Colonic mucosa (tissue), 4 donors: ENCODE measurements around the gene RIIAD1. TPM values are rescaled to one million over a fixed set of nuclear protein-coding genes. Genes with fewer than 3 reads are reported as not detected.

Experiments used
- DNase-seq: peaks from one replicate; pipeline ENCODE4 v3.0.0-alpha.2; 2020
- H3K27ac ChIP-seq: fragments of 200-600 bp; one replicate; pipeline ENCODE4 v1.8.0; 2021
- H3K27me3 ChIP-seq: fragments of 200-600 bp; one replicate; pipeline ENCODE4 v1.8.0; 2021
- H3K36me3 ChIP-seq: fragments of 200-600 bp; one replicate; pipeline ENCODE4 v1.8.0; 2021
- H3K4me1 ChIP-seq: fragments of 200-600 bp; one replicate; pipeline ENCODE4 v1.8.0; 2021; ENCODE audit warnings: mild to moderate bottlenecking
- H3K4me3 ChIP-seq: fragments of 200-600 bp; one replicate; pipeline ENCODE4 v1.8.0; 2021
- H3K9ac ChIP-seq, 2 donors: one replicate each; pipeline ENCODE4 v1.7.0; 2013; ENCODE audit warnings: control low read depth in 2 of 2, low read depth in 2 of 2, low read length in 2 of 2
- H3K9me3 ChIP-seq: fragments of 200-600 bp; one replicate; pipeline ENCODE4 v1.8.0; 2021
- CTCF ChIP-seq: fragments of 200-600 bp; IDR thresholded peaks from one replicate; pipeline ENCODE4 v1.8.0; 2022; ENCODE audit warnings: antibody characterized with exemption, mild to moderate bottlenecking
- intact Hi-C: fragments of 100-400 bp; cut with DNase I; formaldehyde crosslinking; loops from one replicate; pipeline ENCODE4 v1.14.1; 2022
- total RNA-seq, 2 donors: library from RNA; stranded (reverse); fragmentation: NEBNext Ultra II Directional in 1 of 2; extraction: Animal tissue kit (Norgen Biotek cat#: 25700) in 1 of 2; gene quantifications; one replicate each; pipeline ENCODE4 v1.2.1, GENCODE V29; 2021
- donor health status: healthy.
- donor health status: DM: no; HTN: no; CAD: no.
- donor health status: DM: no; HTN: no; CAD: no.

RIIAD1 gene
- total RNA-seq, 2 donors from 2014 or later = 0.91 TPM; not detected in 1

- H3K27me3 ChIP-seq = no peaks in the 10 kb centered on the region
- no peak for DNase-seq
- no peak overlapping the region for H3K4me3 ChIP-seq
- H3K36me3 ChIP-seq = no peaks in the 10 kb centered on the region
- H3K27ac ChIP-seq = no peak overlapping the region
- no peaks in the 10 kb centered on the region for H3K9me3 ChIP-seq
- H3K9ac ChIP-seq = no peak overlapping the region
- TF ChIP-seq CTCF = no peak
- intact Hi-C loops = no loop called here
- H3K4me1 ChIP-seq = peaks cover 6% of the 10 kb centered on the region
Observed at GRCh38 chr1:151715726-151716404, 5.5 kb upstream of the RIIAD1 start.

- peaks cover 11% of the 10 kb centered on the region for H3K4me1 ChIP-seq
- intact Hi-C loops = no loop called here
- no peaks in the 10 kb centered on the region for H3K9me3 ChIP-seq
- H3K27ac ChIP-seq = no peak overlapping the region
- H3K27me3 ChIP-seq = no peaks in the 10 kb centered on the region
- no peak overlapping the region for H3K4me3 ChIP-seq
- no peak overlapping the region for H3K9ac ChIP-seq
- TF ChIP-seq CTCF = no peak
- no peaks in the 10 kb centered on the region for H3K36me3 ChIP-seq
- DNase-seq = no peak
Observed at GRCh38 chr1:151716405-151716762, 4.9 kb upstream of the RIIAD1 start.

DNA sequence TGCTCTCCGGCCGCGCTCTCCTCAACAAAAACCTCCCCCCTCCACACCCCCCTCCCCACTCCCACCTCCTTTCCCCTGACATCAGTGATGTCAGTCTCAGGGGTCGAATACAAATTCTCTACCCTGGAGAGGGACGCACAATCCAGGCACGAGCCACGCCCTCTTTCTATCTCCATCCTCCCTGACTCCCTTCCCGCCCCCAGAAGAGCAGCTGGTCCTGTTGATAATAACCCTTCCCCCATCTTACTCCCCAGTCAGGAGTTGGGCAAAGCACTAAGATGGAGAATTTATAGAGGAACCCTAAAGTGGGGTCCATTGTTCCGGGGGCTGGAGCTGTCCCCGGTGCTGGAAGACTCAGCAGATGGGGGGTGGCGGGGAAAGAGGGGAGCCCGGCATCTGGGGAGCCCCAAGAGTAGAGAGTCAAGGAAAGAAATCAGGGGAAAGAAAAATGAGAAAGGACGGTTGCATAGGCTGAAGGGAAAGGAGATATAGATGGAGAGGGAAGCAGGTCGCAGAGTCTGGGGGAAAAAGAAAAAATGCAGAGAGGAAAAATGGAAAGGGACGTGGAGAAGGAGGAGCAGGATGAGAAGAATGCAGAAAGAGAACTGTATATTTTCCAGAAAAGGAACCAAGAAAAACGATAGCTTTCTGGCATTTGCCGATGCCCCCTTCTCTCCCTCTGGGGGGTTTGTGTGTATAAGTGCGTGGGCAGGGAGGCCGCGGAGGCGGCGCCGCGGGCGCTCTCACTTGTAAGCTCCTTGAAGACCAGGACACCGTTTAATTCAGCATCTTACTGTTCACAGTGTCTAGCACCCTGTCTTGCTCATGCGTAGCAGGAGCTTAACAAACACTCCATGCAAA, 4.3 kb upstream of the RIIAD1 start, which contains the start of gene CELF3:
CELF3 (minus strand) TSS at position 33 of the 861 bp plus-strand sequence. CDS start 783 bp downstream, outside the sequence.
- Histone ChIP-seq H3K9ac (no peak within 1 kb of the TSS), H3K27me3 (no peaks in the 10 kb centered on the region), H3K36me3 (no peaks in the 10 kb centered on the region), H3K9me3 (no peaks in the 10 kb centered on the region), H3K4me3 (no peak within 1 kb of the TSS), H3K4me1 (peaks cover 16% of the 10 kb centered on the region), H3K27ac (no peak within 1 kb of the TSS)
- no peak for DNase-seq
- TF ChIP-seq CTCF = no peak
- intact Hi-C loops = no loop called here

- DNase-seq = no peak
- peaks cover 16% of the 10 kb centered on the region for H3K4me1 ChIP-seq
- TF ChIP-seq CTCF = no peak
- intact Hi-C loops = no loop called here
- no peak overlapping the region for H3K9ac ChIP-seq
- H3K4me3 ChIP-seq = no peak overlapping the region
- H3K9me3 ChIP-seq = no peaks in the 10 kb centered on the region
- H3K27ac ChIP-seq = no peak overlapping the region
- H3K27me3 ChIP-seq = no peaks in the 10 kb centered on the region
- no peaks in the 10 kb centered on the region for H3K36me3 ChIP-seq
Observed at GRCh38 chr1:151718011-151718431, 3.3 kb upstream of the RIIAD1 start.

DNA sequence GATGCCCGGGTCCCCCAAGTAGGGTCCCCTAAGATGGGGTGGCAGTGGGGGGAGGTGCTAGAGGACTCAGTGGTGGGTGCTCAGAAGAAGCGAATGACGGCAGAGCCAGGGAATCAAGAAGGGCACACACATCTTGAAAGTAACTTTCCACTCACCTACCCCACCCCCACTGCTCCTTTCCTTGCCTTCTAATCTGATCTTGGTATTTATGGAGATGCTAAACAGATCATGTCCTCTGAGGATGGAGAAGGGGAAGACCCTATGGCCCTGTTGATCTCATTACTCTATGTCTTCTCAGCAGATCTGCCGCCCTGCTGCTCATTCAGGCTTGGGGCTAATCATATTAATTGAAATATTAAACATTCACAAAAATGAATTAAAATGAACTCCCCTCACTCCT, 2.7 kb upstream of the RIIAD1 start:
- TF ChIP-seq CTCF = no peak
- Histone ChIP-seq H3K27me3 (no peaks in the 10 kb centered on the region), H3K27ac (no peak overlapping the region), H3K36me3 (no peaks in the 10 kb centered on the region), H3K4me1 (peaks cover 16% of the 10 kb centered on the region), H3K9me3 (no peaks in the 10 kb centered on the region), H3K4me3 (no peak overlapping the region), H3K9ac (no peak overlapping the region)
- DNase-seq = no peak
- intact Hi-C loops = no loop called here
